GM12801 (cell line): ENCODE results near the gene NCOR2.

Experiments
- TF ChIP-seq, protein P1 (sequence below): IDR thresholded peaks from one replicate; pipeline ENCODE4 v1.5.1; 2011; ENCODE audit warnings: control low read depth; ENCODE audit not compliant: insufficient read length; ENCODE audit errors: extremely low read depth

Gene NCOR2

DNA sequence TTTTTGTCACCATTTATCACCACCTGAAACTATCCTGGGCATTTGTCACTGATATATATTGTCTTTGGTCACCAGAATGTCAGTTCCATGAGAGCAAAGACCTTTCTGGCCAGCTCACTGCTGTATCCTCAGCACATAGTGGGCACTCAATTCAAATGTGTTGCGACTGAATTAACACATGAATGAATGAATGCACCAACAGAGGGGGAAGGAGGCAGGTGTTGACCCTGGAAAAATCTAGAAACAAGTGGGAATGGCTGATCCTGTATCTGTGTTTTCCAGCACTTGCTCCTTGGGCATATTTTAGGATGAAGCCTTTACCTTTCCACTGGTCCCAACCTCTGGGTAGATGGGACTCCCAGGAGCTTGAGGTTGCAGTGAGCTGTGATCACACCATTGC, 3.4 kb upstream of the NCOR2 start:
- TF ChIP-seq, protein P1, sequence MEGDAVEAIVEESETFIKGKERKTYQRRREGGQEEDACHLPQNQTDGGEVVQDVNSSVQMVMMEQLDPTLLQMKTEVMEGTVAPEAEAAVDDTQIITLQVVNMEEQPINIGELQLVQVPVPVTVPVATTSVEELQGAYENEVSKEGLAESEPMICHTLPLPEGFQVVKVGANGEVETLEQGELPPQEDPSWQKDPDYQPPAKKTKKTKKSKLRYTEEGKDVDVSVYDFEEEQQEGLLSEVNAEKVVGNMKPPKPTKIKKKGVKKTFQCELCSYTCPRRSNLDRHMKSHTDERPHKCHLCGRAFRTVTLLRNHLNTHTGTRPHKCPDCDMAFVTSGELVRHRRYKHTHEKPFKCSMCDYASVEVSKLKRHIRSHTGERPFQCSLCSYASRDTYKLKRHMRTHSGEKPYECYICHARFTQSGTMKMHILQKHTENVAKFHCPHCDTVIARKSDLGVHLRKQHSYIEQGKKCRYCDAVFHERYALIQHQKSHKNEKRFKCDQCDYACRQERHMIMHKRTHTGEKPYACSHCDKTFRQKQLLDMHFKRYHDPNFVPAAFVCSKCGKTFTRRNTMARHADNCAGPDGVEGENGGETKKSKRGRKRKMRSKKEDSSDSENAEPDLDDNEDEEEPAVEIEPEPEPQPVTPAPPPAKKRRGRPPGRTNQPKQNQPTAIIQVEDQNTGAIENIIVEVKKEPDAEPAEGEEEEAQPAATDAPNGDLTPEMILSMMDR: no peak

DNA sequence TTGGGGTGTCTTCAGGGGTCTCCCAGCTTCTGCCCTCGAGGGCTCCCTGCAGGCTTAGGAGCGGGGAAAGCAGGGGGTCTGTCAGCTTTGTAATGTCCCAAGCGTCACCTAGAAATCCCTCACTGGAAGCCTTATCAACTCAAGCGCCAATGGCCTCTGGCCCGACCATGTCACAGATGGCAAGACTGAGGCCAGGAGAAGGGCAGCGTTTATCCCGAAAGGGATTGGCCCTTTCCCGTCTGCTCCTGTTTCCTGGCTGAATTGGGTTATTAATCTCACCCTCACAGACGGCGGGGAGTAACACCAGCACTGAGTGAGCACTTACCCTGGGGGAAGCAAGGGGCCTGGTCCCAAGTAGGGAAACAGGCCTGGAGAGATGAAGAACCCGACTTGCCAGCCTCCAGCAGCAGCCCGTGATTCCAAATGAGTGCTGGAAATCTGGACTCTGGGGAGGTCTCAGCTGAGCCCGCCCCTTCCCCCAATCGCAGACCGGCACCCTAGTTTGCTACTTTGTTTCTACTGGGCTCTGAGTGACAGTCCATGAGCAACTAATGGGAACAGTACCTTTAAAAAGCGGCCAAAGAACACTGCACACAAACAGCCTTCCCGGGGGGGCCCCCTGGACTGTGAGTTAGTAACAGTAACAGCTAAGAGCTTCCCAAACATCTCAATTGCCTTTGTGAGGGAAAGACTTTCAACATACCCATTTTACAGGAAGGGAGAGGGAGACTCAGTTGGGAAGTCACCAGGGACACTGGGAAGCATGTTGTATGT, 2.1 kb upstream of the NCOR2 start:
- TF ChIP-seq, protein P1: no peak

DNA sequence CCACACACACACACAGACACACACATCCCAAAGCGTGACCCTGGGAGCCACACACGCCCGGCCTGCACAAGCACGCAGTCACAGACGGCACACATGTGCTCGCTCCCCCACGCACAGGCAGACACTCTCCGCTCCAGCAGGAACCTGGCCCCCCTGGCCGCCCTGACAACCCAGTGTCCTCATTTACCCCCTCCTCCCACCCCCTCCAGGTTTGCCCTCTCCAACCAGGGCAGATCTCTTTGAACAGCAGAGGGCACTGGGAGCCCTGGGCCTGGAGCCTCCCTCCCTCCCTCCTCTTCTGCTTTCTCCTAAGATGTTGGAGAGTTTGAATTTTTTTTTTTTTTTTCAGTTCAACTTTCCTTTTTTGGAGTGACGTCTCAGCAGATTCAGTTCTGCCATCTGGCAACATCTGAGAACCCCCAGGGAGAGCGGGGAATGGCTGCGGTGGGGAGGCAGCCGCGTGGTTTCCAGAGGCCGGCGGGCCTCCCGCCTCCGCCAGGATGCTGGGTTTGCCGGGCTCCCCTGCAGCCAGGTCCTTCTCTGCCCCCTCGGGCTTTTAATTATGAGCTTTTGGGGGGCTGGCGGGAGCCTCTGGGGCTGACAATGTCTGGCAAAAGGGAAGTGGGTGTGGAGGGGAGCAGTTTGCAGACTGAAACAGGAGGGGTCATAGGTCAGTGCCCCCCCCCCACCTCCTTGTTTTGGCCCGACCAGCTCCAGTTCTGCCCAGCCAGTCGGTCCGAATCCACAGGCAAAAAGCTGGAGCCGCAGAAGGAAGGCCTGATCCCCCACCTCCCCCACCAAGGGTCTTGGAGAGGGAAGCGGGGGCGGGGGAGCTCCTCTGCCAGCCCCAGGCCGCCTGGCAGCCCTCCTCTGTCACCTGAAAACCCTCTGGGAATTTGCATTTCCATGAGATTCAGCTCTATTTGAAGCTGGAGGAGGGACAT, 1.3 kb upstream of the NCOR2 start:
- TF ChIP-seq, protein P1: no peak

DNA sequence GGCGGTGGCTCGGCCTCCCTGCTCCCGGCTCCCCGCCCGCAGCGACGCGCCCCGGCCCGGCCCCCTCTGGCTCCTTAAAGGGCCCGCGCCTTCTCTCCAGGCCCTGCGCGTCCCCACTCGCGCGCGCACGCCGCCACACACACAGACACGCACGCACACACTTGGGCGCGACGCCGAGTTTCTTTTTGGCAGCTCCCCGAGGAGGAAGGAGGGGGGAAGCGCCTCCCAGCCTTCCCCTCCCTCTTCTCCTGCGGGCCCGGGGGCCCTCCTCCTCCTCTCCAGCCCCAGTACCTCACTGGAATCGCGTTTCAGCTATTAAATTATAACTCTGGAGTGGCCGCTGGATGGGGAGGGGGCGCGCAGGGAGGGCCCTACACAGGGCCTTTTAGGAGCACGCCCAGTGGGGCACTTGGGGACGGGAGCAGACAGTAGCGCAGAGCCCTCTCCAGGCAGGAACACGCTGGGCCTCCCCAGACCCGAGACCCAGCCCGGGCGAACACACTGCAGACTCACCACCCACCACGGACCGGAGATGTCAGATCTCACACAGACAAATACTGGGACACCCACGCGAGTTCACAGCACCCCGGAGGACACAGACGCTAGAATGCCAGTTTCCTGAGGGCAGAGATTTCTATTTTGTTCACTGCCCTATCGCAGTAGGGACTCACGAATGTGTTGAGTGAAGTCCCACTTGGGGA, 411 bp upstream of the NCOR2 start:
- TF ChIP-seq, protein P1: no peak

DNA sequence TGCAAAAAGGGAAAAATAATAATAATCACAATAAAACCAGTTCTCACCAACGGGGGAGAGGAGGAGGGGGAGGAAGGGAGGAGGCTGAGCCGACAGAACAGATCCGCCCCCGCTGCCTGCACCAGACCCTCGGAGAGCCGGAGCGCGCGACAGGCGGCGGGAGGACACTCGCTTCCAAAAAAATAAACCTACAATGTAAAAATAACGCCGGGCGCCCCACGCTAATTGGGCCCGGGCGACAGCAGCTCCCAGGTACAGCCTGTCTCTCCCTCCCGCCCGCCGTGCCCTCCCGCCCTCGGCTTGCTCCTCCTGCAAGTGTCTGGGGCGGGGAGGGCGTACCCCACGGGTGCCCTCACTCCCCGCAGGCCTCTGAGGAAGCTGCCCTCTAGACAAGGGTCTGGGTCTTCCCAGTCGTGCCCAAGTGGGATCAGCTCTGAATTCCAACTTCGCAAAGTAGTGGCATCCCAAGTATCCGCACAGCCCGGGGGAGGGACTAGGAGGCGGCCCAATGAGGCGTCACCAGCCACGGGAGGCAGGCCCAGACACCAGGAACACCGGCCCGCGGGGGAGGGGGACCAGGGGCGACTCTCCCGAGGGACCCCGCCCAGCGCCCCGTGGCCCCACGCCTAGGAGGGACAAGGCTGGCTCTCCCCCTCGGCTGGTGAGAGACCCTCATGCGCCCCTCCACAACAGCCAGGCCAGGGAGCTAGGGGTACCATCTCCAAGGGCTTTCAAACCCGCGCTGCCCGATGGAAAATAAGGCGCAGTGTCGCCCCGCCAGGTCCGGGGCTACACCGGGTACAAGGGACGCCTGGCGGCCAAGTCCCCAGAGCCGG, 1.0 kb downstream of the NCOR2 start:
- TF ChIP-seq, protein P1: no peak

DNA sequence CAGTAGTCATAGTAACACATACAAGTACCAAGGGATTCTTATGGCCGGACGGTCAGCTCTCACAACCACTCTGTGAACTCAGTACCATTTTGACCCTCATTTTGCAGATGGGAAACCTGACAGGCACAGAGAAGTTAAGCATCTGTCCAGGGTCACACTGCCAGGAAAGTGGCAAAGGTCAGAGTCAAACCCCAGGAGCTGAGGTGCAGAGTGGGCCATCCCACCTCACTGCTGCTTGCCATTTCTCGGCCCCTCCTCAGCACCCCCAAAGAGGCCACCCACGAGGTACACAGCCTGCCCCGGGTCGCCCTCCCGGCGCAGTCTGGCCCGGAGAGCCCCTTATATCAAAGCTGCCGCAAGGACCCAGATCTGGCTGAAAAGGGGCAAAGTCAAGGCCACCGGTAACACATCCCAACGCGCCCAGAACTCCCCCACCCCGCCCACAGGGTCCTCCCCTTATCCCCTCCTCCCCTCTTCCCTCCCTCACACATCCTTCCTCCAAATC, 1.7 kb downstream of the NCOR2 start:
- TF ChIP-seq, protein P1: no peak
